Spinal cord (tissue), 10 donors: ENCODE measurements around the gene APOL6. TPM values are rescaled to one million over a fixed set of nuclear protein-coding genes. Genes with fewer than 3 reads are reported as not detected.

ENCODE experiments used
- DNase-seq, 6 donors: peaks; one replicate each; pipeline versions ENCODE4 v3.0.0 to v3.0.0-alpha.2; 2013 to 2015; ENCODE audit warnings: low spot score in 6 of 6, low read depth in 4 of 6
- H3K27ac ChIP-seq: one replicate; pipeline ENCODE4 v1.5.1; 2013; ENCODE audit warnings: low read depth, low read length, control low read depth
- H3K27me3 ChIP-seq: one replicate; pipeline ENCODE4 v1.6.1; 2013; ENCODE audit warnings: low read length; ENCODE audit not compliant: control insufficient read depth, insufficient read depth
- H3K36me3 ChIP-seq: one replicate; pipeline ENCODE4 v1.6.1; 2013; ENCODE audit warnings: low read length; ENCODE audit not compliant: control insufficient read depth, insufficient read depth
- H3K4me1 ChIP-seq: one replicate; pipeline ENCODE4 v1.6.1; 2013; ENCODE audit warnings: low read length; ENCODE audit not compliant: control insufficient read depth, insufficient read depth
- H3K4me3 ChIP-seq: one replicate; pipeline ENCODE4 v1.5.1; 2013; ENCODE audit warnings: low read depth, low read length, control low read depth
- H3K9me3 ChIP-seq: one replicate; pipeline ENCODE4 v1.6.1; 2013; ENCODE audit warnings: low read length; ENCODE audit not compliant: control insufficient read depth, insufficient read depth
- WGBS: methylation state at CpG from one replicate; pipeline ENCODE4 v1.1.5; 2013; ENCODE audit warnings: missing lambda C conversion rate; ENCODE audit not compliant: insufficient coverage; 5-methylcytosine and 5-hydroxymethylcytosine counted together
- polyA plus RNA-seq, 2 donors: library from polyadenylated mRNA; unstranded; fragments of 120-200 nt; gene quantifications; one replicate each; pipeline ENCODE4 v1.2.1, GENCODE V29; 2013; ENCODE audit not compliant: insufficient read length in 2 of 2
- total RNA-seq, 2 donors: library from RNA; depleted of rRNA in 1 of 2; stranded (reverse); fragments of 120-200 nt in 1 of 2; fragments of >200 nt in 1 of 2; gene quantifications; one replicate each; pipeline versions ENCODE4 v1.2.3 to v1.2.4, GENCODE V29; 2013 to 2014
- donor health status: healthy.

The APOL6 gene
- total and polyA plus RNA-seq, 4 donors, result 1.4 to 10.7 (median 5.9) TPM

GRCh38 chr22:35606916-35607315 lies 41.3 kb upstream of the APOL6 start:
- DNase-seq, result no peak
- H3K27me3 ChIP-seq, result no peaks in the 10 kb centered on the region
- no peaks in the 10 kb centered on the region for H3K9me3 ChIP-seq
- 69% methylated on average over 7 of the region's 8 CpGs for WGBS
- no peaks in the 10 kb centered on the region for H3K36me3 ChIP-seq
- no peak overlapping the region for H3K27ac ChIP-seq
- peaks cover 28% of the 10 kb centered on the region for H3K4me1 ChIP-seq
- no peak overlapping the region for H3K4me3 ChIP-seq

GRCh38 chr22:35608088-35608487 lies 40.2 kb upstream of the APOL6 start:
- H3K27ac ChIP-seq, result no peak overlapping the region
- peaks cover 28% of the 10 kb centered on the region for H3K4me1 ChIP-seq
- DNase-seq, result no peak
- no peaks in the 10 kb centered on the region for H3K9me3 ChIP-seq
- H3K27me3 ChIP-seq, result no peaks in the 10 kb centered on the region
- no peaks in the 10 kb centered on the region for H3K36me3 ChIP-seq
- no peak overlapping the region for H3K4me3 ChIP-seq
- 77% methylated on average over 11 of the region's 11 CpGs for WGBS

- H3K36me3 ChIP-seq, result no peaks in the 10 kb centered on the region
- no peak overlapping the region for H3K4me3 ChIP-seq
- DNase-seq, result no peak
- 75% methylated on average over 9 of the region's 9 CpGs for WGBS
- no peaks in the 10 kb centered on the region for H3K9me3 ChIP-seq
- peaks cover 28% of the 10 kb centered on the region for H3K4me1 ChIP-seq
- no peaks in the 10 kb centered on the region for H3K27me3 ChIP-seq
- no peak overlapping the region for H3K27ac ChIP-seq
Measured at GRCh38 chr22:35609261-35609660, 39.0 kb upstream of the APOL6 start.

- no peaks in the 10 kb centered on the region for H3K27me3 ChIP-seq
- WGBS, result 84% methylated on average over 2 of the region's 4 CpGs
- H3K4me3 ChIP-seq, result no peak overlapping the region
- no peaks in the 10 kb centered on the region for H3K9me3 ChIP-seq
- H3K27ac ChIP-seq, result no peak overlapping the region
- DNase-seq, result no peak
- no peaks in the 10 kb centered on the region for H3K36me3 ChIP-seq
- H3K4me1 ChIP-seq, result peaks cover 24% of the 10 kb centered on the region
Measured at GRCh38 chr22:35609761-35610160, 38.5 kb upstream of the APOL6 start.

GRCh38 chr22:35610741-35611140 lies 37.5 kb upstream of the APOL6 start:
- no peak for DNase-seq
- Histone ChIP-seq H3K27me3 (no peaks in the 10 kb centered on the region), H3K4me1 (peaks cover 17% of the 10 kb centered on the region), H3K9me3 (no peaks in the 10 kb centered on the region), H3K27ac (no peak overlapping the region), H3K4me3 (no peak overlapping the region), H3K36me3 (no peaks in the 10 kb centered on the region)
- 70% methylated on average over 10 of the region's 10 CpGs for WGBS

GRCh38 chr22:35611200-35611890 lies 36.9 kb upstream of the APOL6 start:
- DNase-seq, result no peak
- WGBS, result 95% methylated on average over 5 of the region's 6 CpGs
- H3K4me3 ChIP-seq, result no peak overlapping the region
- H3K27me3 ChIP-seq, result no peaks in the 10 kb centered on the region
- no peak overlapping the region for H3K27ac ChIP-seq
- H3K9me3 ChIP-seq, result no peaks in the 10 kb centered on the region
- H3K4me1 ChIP-seq, result peaks cover 11% of the 10 kb centered on the region
- H3K36me3 ChIP-seq, result no peaks in the 10 kb centered on the region

GRCh38 chr22:35611891-35612576 lies 36.2 kb upstream of the APOL6 start:
- WGBS, result 79% methylated on average over 8 of the region's 8 CpGs
- H3K27me3 ChIP-seq, result no peaks in the 10 kb centered on the region
- no peak overlapping the region for H3K4me3 ChIP-seq
- DNase-seq, result no peak
- H3K36me3 ChIP-seq, result no peaks in the 10 kb centered on the region
- peaks cover 4% of the 10 kb centered on the region for H3K4me1 ChIP-seq
- H3K27ac ChIP-seq, result no peak overlapping the region
- H3K9me3 ChIP-seq, result no peaks in the 10 kb centered on the region

GRCh38 chr22:35612903-35613302 lies 35.3 kb upstream of the APOL6 start:
- H3K27ac ChIP-seq, result no peak overlapping the region
- H3K4me3 ChIP-seq, result no peak overlapping the region
- H3K27me3 ChIP-seq, result no peaks in the 10 kb centered on the region
- no peak for DNase-seq
- WGBS, result 93% methylated on average over 12 of the region's 12 CpGs
- no peaks in the 10 kb centered on the region for H3K36me3 ChIP-seq
- no peaks in the 10 kb centered on the region for H3K9me3 ChIP-seq
- no peaks in the 10 kb centered on the region for H3K4me1 ChIP-seq

- Histone ChIP-seq H3K9me3 (no peaks in the 10 kb centered on the region), H3K36me3 (no peaks in the 10 kb centered on the region), H3K4me1 (no peaks in the 10 kb centered on the region), H3K4me3 (no peak overlapping the region), H3K27me3 (no peaks in the 10 kb centered on the region), H3K27ac (no peak overlapping the region)
- DNase-seq, result no peak
- no CpG with 5 or more reads among the region's 2 CpGs for WGBS
Measured at GRCh38 chr22:35614404-35614803, 33.8 kb upstream of the APOL6 start.

- DNase-seq, result no peak
- Histone ChIP-seq H3K4me1 (no peaks in the 10 kb centered on the region), H3K9me3 (no peaks in the 10 kb centered on the region), H3K36me3 (no peaks in the 10 kb centered on the region), H3K27me3 (no peaks in the 10 kb centered on the region), H3K4me3 (no peak overlapping the region), H3K27ac (no peak overlapping the region)
- 67% methylated on average over 6 of the region's 6 CpGs for WGBS
Measured at GRCh38 chr22:35615156-35615555, 33.1 kb upstream of the APOL6 start.
